Measurements from ENCODE around the gene RNLS.

DNA sequence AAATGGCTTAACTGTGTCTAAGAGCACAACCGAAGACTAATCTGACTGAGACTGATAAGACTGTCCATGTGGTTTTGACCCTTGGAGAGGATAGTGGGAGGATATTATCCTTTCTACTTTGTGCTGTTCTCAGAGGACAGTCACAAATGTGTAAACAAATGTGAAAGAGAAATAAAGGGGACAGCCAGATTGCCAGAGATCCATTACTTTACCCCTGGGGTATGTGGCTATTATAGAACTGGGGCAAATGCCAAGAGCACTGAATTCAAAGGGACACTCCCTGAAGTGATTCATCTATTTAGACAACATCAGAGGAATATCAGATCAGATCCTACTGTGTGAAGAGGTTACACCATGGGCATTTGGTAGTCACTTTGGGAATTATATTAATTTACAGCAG, 154.7 kb downstream of the RNLS start:
- no peak for TF ChIP-seq EZH2 (IDR thresholded peaks at IDR 0.05; ENCODE audit: borderline replicate concordance, low read length)
- TF ChIP-seq, protein P1, sequence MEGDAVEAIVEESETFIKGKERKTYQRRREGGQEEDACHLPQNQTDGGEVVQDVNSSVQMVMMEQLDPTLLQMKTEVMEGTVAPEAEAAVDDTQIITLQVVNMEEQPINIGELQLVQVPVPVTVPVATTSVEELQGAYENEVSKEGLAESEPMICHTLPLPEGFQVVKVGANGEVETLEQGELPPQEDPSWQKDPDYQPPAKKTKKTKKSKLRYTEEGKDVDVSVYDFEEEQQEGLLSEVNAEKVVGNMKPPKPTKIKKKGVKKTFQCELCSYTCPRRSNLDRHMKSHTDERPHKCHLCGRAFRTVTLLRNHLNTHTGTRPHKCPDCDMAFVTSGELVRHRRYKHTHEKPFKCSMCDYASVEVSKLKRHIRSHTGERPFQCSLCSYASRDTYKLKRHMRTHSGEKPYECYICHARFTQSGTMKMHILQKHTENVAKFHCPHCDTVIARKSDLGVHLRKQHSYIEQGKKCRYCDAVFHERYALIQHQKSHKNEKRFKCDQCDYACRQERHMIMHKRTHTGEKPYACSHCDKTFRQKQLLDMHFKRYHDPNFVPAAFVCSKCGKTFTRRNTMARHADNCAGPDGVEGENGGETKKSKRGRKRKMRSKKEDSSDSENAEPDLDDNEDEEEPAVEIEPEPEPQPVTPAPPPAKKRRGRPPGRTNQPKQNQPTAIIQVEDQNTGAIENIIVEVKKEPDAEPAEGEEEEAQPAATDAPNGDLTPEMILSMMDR (IDR thresholded peaks at IDR 0.05; ENCODE audit: low read length) = no peak

Data from OCI-LY1 (cell line).